Loucy (cell line): Measurements from ENCODE around the gene ZNF23.

Experiments
- H2AFZ ChIP-seq: fragments of 200-600 bp; sonication (generic); 2 replicates; pipeline ENCODE4 v1.6.0; 2016; ENCODE audit warnings: antibody characterized with exemption, mild to moderate bottlenecking, low read length, moderate library complexity
- H3F3A ChIP-seq: fragments of 200-600 bp; 2 replicates; pipeline ENCODE4 v1.6.0; 2016; ENCODE audit warnings: antibody characterized with exemption, low read depth, mild to moderate bottlenecking
- H3K27me3 ChIP-seq: fragments of 200-600 bp; sonication (generic); 2 replicates; pipeline ENCODE4 v1.6.1; 2014; ENCODE audit warnings: low read length, mild to moderate bottlenecking; ENCODE audit not compliant: insufficient read depth, poor library complexity, severe bottlenecking
- H3K36me3 ChIP-seq: fragments of 200-600 bp; sonication (generic); 2 replicates; pipeline ENCODE4 v1.6.1; 2016; ENCODE audit warnings: low read length; ENCODE audit not compliant: insufficient read depth
- H3K4me1 ChIP-seq: fragments of 200-600 bp; sonication (generic); 2 replicates; pipeline ENCODE4 v1.5.1; 2014; ENCODE audit warnings: low read length, mild to moderate bottlenecking; ENCODE audit not compliant: insufficient read depth, poor library complexity, severe bottlenecking
- H3K4me2 ChIP-seq: fragments of 200-600 bp; sonication (generic); 2 replicates; pipeline ENCODE4 v1.6.0; 2014; ENCODE audit warnings: antibody characterized with exemption, low read length, low read depth, mild to moderate bottlenecking; ENCODE audit not compliant: poor library complexity, severe bottlenecking
- H3K4me3 ChIP-seq: fragments of 200-600 bp; sonication (generic); 2 replicates; pipeline ENCODE4 v1.5.1; 2014; ENCODE audit warnings: low read length, mild to moderate bottlenecking, mixed read lengths; ENCODE audit not compliant: poor library complexity, severe bottlenecking
- H3K79me2 ChIP-seq: fragments of 200-600 bp; sonication (generic); 2 replicates; pipeline ENCODE4 v1.6.1; 2014; ENCODE audit warnings: low read length; ENCODE audit not compliant: insufficient read depth
- H3K9ac ChIP-seq: fragments of 200-600 bp; sonication (generic); 2 replicates; pipeline ENCODE4 v1.6.0; 2014; ENCODE audit warnings: mild to moderate bottlenecking, low read depth, low read length, moderate library complexity; ENCODE audit not compliant: poor library complexity, severe bottlenecking
- H3K9me2 ChIP-seq: fragments of 200-600 bp; sonication (generic); replicated peaks from 2 replicates; pipeline ENCODE4 v1.6.1; 2016; ENCODE audit warnings: low read depth, low read length, mixed read lengths
- H3K9me3 ChIP-seq: fragments of 200-600 bp; sonication (generic); 2 replicates; pipeline ENCODE4 v1.6.1; 2014; ENCODE audit warnings: mild to moderate bottlenecking, antibody characterized with exemption, low read length, low read depth; ENCODE audit not compliant: insufficient read depth
- H4K20me1 ChIP-seq: fragments of 200-600 bp; sonication (generic); 2 replicates; pipeline ENCODE4 v1.6.0; 2014; ENCODE audit warnings: antibody characterized with exemption, low read length, mild to moderate bottlenecking; ENCODE audit not compliant: insufficient read depth, poor library complexity, severe bottlenecking
- EZH2phosphoT487 ChIP-seq: fragments of 200-600 bp; IDR thresholded peaks from 2 replicates; pipeline ENCODE4 v1.6.1; 2018; ENCODE audit warnings: antibody characterized with exemption, mild to moderate bottlenecking, moderate library complexity, borderline replicate concordance
- TF ChIP-seq, protein P1 (sequence below): fragments of 200-600 bp; sonication (generic); conservative IDR thresholded peaks from 2 replicates; pipeline ENCODE4 v1.5.1; 2014; ENCODE audit warnings: mild to moderate bottlenecking, antibody characterized with exemption, low read length

The ZNF23 gene

DNA sequence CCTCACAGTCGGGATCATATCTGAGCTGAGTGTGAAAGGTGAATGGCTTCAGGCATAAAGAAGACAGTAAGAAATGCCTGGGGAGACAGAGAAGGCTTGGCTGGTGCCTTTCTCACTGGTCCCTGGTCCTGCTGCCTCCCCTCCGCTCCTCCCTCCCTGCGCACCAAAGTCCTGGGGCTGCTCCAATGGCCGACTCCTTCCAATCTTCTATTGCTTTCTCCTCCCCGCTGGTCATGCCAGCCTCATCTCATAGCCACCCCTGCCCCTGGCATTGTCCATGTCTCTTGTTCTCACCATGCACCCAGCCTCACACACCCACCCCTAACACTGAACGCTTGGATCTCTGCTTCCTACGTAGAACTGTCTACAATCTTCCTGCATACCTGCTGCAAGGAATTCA lies 38.2 kb downstream of the ZNF23 start:
- Histone ChIP-seq H3K4me3 (no peak overlapping the region), H3F3A (no peaks in the 10 kb centered on the region), H3K9me2 (no peaks in the 10 kb centered on the region), H3K79me2 (no peaks in the 10 kb centered on the region), H2AFZ (no peak overlapping the region), H3K4me1 (no peaks in the 10 kb centered on the region), H3K9me3 (no peaks in the 10 kb centered on the region), H4K20me1 (no peaks in the 10 kb centered on the region), H3K27me3 (no peaks in the 10 kb centered on the region), H3K4me2 (no peak overlapping the region), H3K36me3 (no peaks in the 10 kb centered on the region), H3K9ac (no peak overlapping the region)
- no peak for TF ChIP-seq EZH2phosphoT487
- TF ChIP-seq, protein P1, sequence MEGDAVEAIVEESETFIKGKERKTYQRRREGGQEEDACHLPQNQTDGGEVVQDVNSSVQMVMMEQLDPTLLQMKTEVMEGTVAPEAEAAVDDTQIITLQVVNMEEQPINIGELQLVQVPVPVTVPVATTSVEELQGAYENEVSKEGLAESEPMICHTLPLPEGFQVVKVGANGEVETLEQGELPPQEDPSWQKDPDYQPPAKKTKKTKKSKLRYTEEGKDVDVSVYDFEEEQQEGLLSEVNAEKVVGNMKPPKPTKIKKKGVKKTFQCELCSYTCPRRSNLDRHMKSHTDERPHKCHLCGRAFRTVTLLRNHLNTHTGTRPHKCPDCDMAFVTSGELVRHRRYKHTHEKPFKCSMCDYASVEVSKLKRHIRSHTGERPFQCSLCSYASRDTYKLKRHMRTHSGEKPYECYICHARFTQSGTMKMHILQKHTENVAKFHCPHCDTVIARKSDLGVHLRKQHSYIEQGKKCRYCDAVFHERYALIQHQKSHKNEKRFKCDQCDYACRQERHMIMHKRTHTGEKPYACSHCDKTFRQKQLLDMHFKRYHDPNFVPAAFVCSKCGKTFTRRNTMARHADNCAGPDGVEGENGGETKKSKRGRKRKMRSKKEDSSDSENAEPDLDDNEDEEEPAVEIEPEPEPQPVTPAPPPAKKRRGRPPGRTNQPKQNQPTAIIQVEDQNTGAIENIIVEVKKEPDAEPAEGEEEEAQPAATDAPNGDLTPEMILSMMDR: no peak

DNA sequence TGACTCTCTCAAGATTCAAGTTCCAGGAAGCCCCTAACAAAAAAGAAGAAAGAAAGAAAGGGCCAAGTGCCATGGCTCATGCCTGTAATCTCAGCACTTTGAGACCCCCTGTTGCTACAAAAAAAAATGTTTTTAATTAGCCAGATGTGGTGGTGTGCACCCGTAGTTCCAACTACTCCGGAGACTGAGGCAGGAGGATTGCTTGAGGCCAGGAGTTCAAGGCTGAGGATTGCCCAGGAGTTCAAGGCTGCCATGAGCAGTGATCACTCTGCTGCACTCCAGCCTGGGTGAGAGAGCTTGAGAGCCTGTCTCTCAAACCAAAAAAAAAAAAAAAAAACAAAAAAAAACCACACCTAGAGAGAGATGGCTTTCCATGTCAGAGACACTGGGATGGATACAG lies 39.0 kb downstream of the ZNF23 start:
- no peaks in the 10 kb centered on the region for H3K79me2 ChIP-seq
- H3K36me3 ChIP-seq: no peaks in the 10 kb centered on the region
- no peaks in the 10 kb centered on the region for H3K9me2 ChIP-seq
- H3K9me3 ChIP-seq: no peaks in the 10 kb centered on the region
- H4K20me1 ChIP-seq: no peaks in the 10 kb centered on the region
- TF ChIP-seq EZH2phosphoT487: no peak
- TF ChIP-seq, protein P1: no peak
- no peak overlapping the region for H3K4me3 ChIP-seq
- H3K9ac ChIP-seq: no peak overlapping the region
- no peak overlapping the region for H2AFZ ChIP-seq
- no peaks in the 10 kb centered on the region for H3F3A ChIP-seq
- no peaks in the 10 kb centered on the region for H3K4me1 ChIP-seq
- no peak overlapping the region for H3K4me2 ChIP-seq
- no peaks in the 10 kb centered on the region for H3K27me3 ChIP-seq

DNA sequence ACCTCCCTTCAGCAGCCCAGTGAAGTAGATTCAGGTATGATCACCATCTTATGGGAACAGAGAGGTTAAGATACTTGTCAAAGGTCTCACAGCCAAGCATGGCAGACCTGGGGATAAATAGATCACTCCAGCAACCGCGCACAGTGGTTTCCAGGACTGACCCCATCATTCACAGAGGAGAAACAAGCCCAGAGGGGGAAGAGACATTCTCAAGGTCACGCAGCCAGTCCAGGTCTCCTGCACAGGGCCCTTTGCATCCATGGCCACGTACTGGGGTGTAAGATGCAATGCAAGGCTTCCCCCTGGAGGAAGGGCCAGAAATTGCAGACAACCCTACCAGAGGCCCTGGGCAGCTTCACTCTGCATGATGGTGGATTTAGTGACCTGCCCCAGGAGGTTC lies 40.1 kb downstream of the ZNF23 start:
- Histone ChIP-seq H3K9ac (no peak overlapping the region), H3K9me2 (no peaks in the 10 kb centered on the region), H4K20me1 (no peaks in the 10 kb centered on the region), H2AFZ (no peak overlapping the region), H3K9me3 (no peaks in the 10 kb centered on the region), H3K36me3 (no peaks in the 10 kb centered on the region), H3K4me1 (no peaks in the 10 kb centered on the region), H3K79me2 (no peaks in the 10 kb centered on the region), H3K4me3 (no peak overlapping the region), H3K27me3 (no peaks in the 10 kb centered on the region), H3F3A (no peaks in the 10 kb centered on the region), H3K4me2 (no peak overlapping the region)
- TF ChIP-seq EZH2phosphoT487: no peak
- TF ChIP-seq, protein P1: peak; percentile 53
